CD8-positive, alpha-beta memory T cell (primary cell): ENCODE data around the gene MACC1. TPM values are rescaled to one million over a fixed set of nuclear protein-coding genes. Genes with fewer than 3 reads are reported as not detected.
"Not testable (repeated sequence)": the region's sequence is repeated elsewhere in the genome, so short reads cannot be mapped to it uniquely, and the experiment has no call there.

Source experiments
- CTCF ChIA-PET: fragments of 350-600 bp; sonication (Branson Sonifier 250); formaldehyde crosslinking; loops from one replicate; lab custom pipeline; 2021; ENCODE audit warnings: antibody characterized with exemption; lab: Charles Lee
- POLR2A ChIA-PET: fragments of 350-600 bp; sonication (Branson Sonifier 250); formaldehyde crosslinking; loops from one replicate; lab custom pipeline; 2021; ENCODE audit warnings: antibody characterized with exemption; lab: Charles Lee
- DNase-seq, 5 donors: peaks; one replicate each; pipeline versions ENCODE4 v3.0.0 to v3.0.0-alpha.2; 2020 to 2022; ENCODE audit warnings: mixed read lengths in 1 of 5
- H3K27ac ChIP-seq: one replicate; pipeline ENCODE4 v1.7.0; 2013; ENCODE audit warnings: low read depth, mild to moderate bottlenecking, low read length, moderate library complexity
- H3K27me3 ChIP-seq: 2 replicates; pipeline ENCODE4 v1.7.0; 2013; ENCODE audit warnings: low read length, mild to moderate bottlenecking; ENCODE audit not compliant: insufficient read depth, poor library complexity, severe bottlenecking
- H3K36me3 ChIP-seq: 2 replicates; pipeline ENCODE4 v1.7.0; 2013; ENCODE audit warnings: mild to moderate bottlenecking, low read length, moderate library complexity; ENCODE audit not compliant: insufficient read depth
- H3K4me1 ChIP-seq: 2 replicates; pipeline ENCODE4 v1.7.0; 2013; ENCODE audit warnings: mild to moderate bottlenecking, low read length, moderate library complexity; ENCODE audit not compliant: insufficient read depth
- H3K4me3 ChIP-seq: 2 replicates; pipeline ENCODE4 v1.7.0; 2013; ENCODE audit warnings: mild to moderate bottlenecking, low read length
- H3K9me3 ChIP-seq: 2 replicates; pipeline ENCODE4 v1.7.0; 2013; ENCODE audit warnings: mild to moderate bottlenecking, low read length
- H3K27ac Mint-ChIP-seq, 8 donors: one replicate each; pipeline ENCODE4 v1.8.0; 2020 to 2021; ENCODE audit warnings: mixed read lengths in 8 of 8, mild to moderate bottlenecking in 6 of 8, inconsistent platforms in 3 of 8, moderate library complexity in 3 of 8
- H3K27me3 Mint-ChIP-seq, 2 donors: one replicate each; pipeline ENCODE4 v1.8.0; 2020 to 2021; ENCODE audit warnings: mixed read lengths in 2 of 2, mild to moderate bottlenecking in 1 of 2, moderate library complexity in 1 of 2
- H3K36me3 Mint-ChIP-seq, 3 donors: one replicate each; pipeline ENCODE4 v1.8.0; 2020 to 2021; ENCODE audit warnings: mixed read lengths in 3 of 3, inconsistent platforms in 1 of 3, mild to moderate bottlenecking in 1 of 3
- H3K4me1 Mint-ChIP-seq, 3 donors: one replicate each; pipeline ENCODE4 v1.8.0; 2020 to 2021; ENCODE audit warnings: mixed read lengths in 3 of 3, inconsistent platforms in 1 of 3, mild to moderate bottlenecking in 1 of 3
- H3K4me3 Mint-ChIP-seq, 7 donors: one replicate each; pipeline ENCODE4 v1.8.0; 2020 to 2021; ENCODE audit warnings: mixed read lengths in 7 of 7, mild to moderate bottlenecking in 6 of 7, moderate library complexity in 4 of 7, inconsistent platforms in 2 of 7
- H3K9me3 Mint-ChIP-seq, 5 donors: one replicate each; pipeline ENCODE4 v1.8.0; 2020 to 2022; ENCODE audit warnings: mixed read lengths in 5 of 5, mild to moderate bottlenecking in 3 of 5, moderate library complexity in 2 of 5, inconsistent platforms in 1 of 5
- polyA plus RNA-seq: library from polyadenylated mRNA; unstranded; fragments of 300-500 nt; fragmentation: Illumina TruSeq; gene quantifications from one replicate; pipeline ENCODE4 v1.2.3, GENCODE V29; 2021
- total RNA-seq, 2 experiments: library from RNA; stranded (reverse); gene quantifications; one replicate each; pipeline ENCODE4 v1.2.3, GENCODE V29; 2021

The MACC1 gene
- total and polyA plus RNA-seq, 3 experiments from 2014 or later = 0.08 to 0.86 (median 0.37) TPM

DNA sequence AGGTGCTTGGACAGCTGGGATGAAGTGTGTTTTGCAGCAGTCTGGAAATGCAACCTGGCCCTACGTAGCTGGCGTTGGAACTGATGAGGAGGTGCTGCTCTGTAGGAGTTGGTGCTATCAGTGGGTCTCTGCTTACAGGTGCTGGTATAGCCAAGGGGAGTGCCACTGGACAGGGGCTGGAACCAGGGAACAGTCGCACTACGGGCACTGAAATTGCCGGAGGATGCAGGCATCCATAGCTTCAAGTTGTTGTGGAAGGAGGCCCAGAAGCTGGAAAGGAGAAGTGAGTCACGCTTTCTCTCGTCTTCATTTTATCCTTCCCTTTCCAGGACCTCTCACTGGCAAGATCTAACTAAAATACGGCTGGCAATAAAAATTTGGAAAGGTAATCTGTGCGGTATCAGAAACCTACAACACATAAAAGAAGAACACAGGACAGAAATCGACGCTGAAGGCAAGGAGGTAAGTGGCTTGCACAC is 25.8 kb downstream of the MACC1 start:
- H3K4me1 Mint-ChIP-seq = no peaks in the 10 kb centered on the region

DNA sequence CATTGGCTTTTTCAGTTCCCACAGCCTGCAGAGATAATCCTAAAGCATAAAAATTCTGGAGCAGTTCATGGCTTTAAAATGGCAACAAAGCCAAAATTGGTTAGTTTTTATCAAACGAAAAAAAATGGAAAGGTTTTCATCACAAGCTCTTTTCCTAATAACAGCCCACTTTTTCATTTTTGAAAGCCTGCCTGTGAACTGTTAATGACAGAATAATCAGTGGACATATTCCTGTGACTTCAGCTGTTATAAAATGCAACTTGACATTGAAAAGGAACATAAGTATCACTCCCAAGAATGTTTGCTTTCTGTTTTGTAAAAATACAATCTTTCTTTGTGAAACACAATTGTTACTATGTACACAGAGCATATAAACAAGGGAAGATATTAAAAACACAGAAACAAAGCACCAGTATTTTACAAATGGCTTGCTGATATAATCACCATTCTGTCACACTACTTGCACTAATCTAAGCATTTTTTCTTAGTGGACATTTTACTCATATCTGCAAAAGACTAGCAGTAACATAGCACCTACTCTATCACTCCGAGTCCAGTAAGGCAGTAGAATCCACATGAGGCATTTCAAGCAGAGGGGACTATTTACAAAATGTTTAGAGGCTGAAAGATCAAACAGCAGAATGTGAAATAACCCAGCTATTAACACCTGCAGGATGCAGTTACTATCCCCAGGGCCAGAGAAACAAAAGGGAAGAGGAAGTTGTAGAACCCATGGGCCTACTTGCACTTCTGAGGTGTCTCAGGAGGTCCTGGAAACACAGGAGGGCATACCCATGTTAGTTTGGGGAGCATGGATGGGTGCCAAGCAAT is 26.4 kb downstream of the MACC1 start:
- Mint-ChIP-seq H3K27me3 (no peaks in the 10 kb centered on the region), H3K4me1 (no peaks in the 10 kb centered on the region), H3K36me3 (no peaks in the 10 kb centered on the region), H3K4me3 (no peak overlapping the region), H3K9me3 (peaks cover 0 to 7% (median 3%) of the 10 kb centered on the region in 5 donors), H3K27ac (no peak overlapping the region)
- Histone ChIP-seq H3K36me3 (no peaks in the 10 kb centered on the region), H3K4me3 (no peak overlapping the region), H3K27me3 (no peaks in the 10 kb centered on the region), H3K4me1 (no peaks in the 10 kb centered on the region), H3K9me3 (no peaks in the 10 kb centered on the region), H3K27ac (no peak overlapping the region)
- ChIA-PET CTCF (no interaction called here), POLR2A (no interaction called here)
- DNase-seq = no peak

More for the DNA sequence above, 25.8 kb downstream of the MACC1 start:
- H3K36me3 ChIP-seq = no peaks in the 10 kb centered on the region
- no peak overlapping the region for H3K27ac ChIP-seq
- no peak overlapping the region for H3K4me3 ChIP-seq
- CTCF ChIA-PET = no interaction called here
- no peaks in the 10 kb centered on the region for H3K27me3 ChIP-seq
- H3K36me3 Mint-ChIP-seq = no peaks in the 10 kb centered on the region
- H3K27me3 Mint-ChIP-seq = no peaks in the 10 kb centered on the region
- POLR2A ChIA-PET = no interaction called here
- H3K4me3 Mint-ChIP-seq = no peak overlapping the region
- H3K27ac Mint-ChIP-seq = no peak overlapping the region
- H3K9me3 ChIP-seq = no peaks in the 10 kb centered on the region
- H3K4me1 ChIP-seq = no peaks in the 10 kb centered on the region
- peaks cover 0 to 7% (median 3%) of the 10 kb centered on the region in 5 donors for H3K9me3 Mint-ChIP-seq
- DNase-seq = no peak

DNA sequence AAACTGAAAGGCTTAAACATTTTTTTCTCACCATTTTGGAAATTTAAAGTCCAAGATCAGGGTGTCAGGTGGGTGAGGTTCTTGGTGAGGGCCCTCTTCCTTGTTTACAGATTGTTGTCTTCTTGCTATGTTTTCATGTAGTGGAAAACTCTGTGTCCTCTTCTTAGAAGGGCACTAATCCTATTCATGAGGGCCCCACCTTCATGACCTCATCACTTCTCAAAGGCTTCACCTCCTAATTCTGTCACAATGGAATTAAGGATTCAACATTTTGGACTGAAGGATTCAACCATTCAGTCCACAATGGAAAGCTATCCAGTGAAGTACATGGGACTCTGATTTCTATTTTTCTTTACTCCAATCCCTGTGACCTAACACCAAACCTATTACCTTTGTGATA is 27.3 kb downstream of the MACC1 start:
- no peaks in the 10 kb centered on the region for H3K9me3 ChIP-seq
- no peaks in the 10 kb centered on the region for H3K4me1 Mint-ChIP-seq
- H3K27me3 ChIP-seq = no peaks in the 10 kb centered on the region
- H3K36me3 ChIP-seq = no peaks in the 10 kb centered on the region
- H3K4me3 Mint-ChIP-seq = no peak overlapping the region
- H3K9me3 Mint-ChIP-seq = peaks cover 0 to 7% (median 3%) of the 10 kb centered on the region in 5 donors
- DNase-seq = no peak
- no peaks in the 10 kb centered on the region for H3K36me3 Mint-ChIP-seq
- ChIA-PET POLR2A (no interaction called here), CTCF (no interaction called here)
- no peak overlapping the region for H3K27ac Mint-ChIP-seq
- H3K27me3 Mint-ChIP-seq = no peaks in the 10 kb centered on the region
- no peak overlapping the region for H3K27ac ChIP-seq
- no peaks in the 10 kb centered on the region for H3K4me1 ChIP-seq
- H3K4me3 ChIP-seq = no peak overlapping the region

DNA sequence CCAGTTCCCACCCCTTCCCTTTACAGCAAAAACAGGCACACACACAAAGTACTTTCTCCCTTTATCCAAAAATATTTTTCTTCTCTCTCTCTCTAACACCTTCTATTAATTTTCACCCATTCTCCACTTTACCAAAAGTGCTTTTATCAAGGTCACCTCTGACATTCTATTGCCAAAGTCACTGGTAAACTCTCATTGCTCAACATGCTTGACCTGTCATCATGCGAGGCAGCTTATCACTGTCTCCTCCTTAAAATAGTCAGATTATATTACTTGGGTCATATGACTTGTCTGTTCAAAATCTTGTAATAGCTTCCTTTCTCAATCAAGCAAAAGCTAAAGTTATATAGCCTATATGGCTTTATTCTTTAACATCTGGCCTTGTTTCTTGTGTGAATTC is 28.6 kb downstream of the MACC1 start:
- POLR2A ChIA-PET = no interaction called here
- Histone ChIP-seq H3K4me3 (no peak overlapping the region), H3K36me3 (no peaks in the 10 kb centered on the region), H3K27ac (no peak overlapping the region), H3K27me3 (no peaks in the 10 kb centered on the region), H3K4me1 (no peaks in the 10 kb centered on the region), H3K9me3 (no peaks in the 10 kb centered on the region)
- Mint-ChIP-seq H3K4me1 (no peaks in the 10 kb centered on the region), H3K9me3 (peaks cover 0 to 7% (median 5%) of the 10 kb centered on the region in 5 donors), H3K27ac (no peak overlapping the region), H3K4me3 (no peak overlapping the region), H3K36me3 (no peaks in the 10 kb centered on the region), H3K27me3 (no peaks in the 10 kb centered on the region)
- DNase-seq = no peak
- CTCF ChIA-PET = no interaction called here

DNA sequence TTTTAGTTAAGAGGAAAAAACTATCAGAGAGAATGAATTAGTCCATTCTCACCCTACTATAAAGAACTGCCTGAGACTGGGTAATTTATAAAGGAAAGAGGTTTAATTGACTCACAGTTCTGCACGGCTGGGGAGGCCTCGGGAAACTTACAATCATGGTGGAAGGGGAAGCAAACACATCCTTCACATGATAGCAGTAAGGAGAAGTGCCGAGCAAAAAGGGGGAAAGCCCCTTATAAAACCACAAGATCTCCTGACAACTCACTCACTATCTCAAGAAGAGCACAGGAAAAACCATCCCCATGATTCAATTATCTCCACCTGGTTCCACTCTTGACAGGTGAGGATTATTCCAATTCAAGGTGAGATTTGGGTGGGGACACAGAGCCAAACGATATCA is 29.3 kb downstream of the MACC1 start:
- H3K27ac Mint-ChIP-seq, DNase-seq, H3K4me1 Mint-ChIP-seq, H3K36me3 Mint-ChIP-seq, H3K27me3 Mint-ChIP-seq, H3K9me3 Mint-ChIP-seq, H3K9me3 ChIP-seq, H3K4me3 Mint-ChIP-seq, H3K4me1 ChIP-seq, CTCF ChIA-PET, H3K27ac ChIP-seq, H3K36me3 ChIP-seq, POLR2A ChIA-PET, H3K27me3 ChIP-seq, H3K4me3 ChIP-seq: not testable (repeated sequence)

DNA sequence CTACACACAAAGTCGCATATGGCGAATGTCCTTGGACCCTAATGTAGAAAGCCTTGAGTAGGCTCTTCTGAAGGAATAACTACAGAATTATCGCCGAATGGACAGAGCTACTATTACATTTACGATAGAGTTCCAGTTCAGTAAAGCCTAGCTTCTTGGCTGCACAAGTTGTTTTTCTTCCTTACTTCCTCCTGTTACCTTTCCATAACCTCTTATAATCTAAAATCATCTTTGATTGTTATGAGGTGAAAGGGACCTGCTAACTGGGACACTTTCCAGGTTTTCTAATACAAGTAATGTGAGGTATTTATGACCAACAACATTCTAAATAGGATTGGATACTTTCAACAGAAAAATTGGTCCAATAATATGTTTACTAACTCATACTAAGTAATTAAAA is 31.2 kb downstream of the MACC1 start:
- no peak for DNase-seq
- Histone ChIP-seq H3K27ac (no peak overlapping the region), H3K27me3 (no peaks in the 10 kb centered on the region), H3K4me3 (no peak overlapping the region), H3K36me3 (no peaks in the 10 kb centered on the region), H3K9me3 (no peaks in the 10 kb centered on the region), H3K4me1 (no peaks in the 10 kb centered on the region)
- Mint-ChIP-seq H3K27ac (no peak overlapping the region), H3K4me3 (no peak overlapping the region), H3K27me3 (no peaks in the 10 kb centered on the region), H3K36me3 (no peaks in the 10 kb centered on the region), H3K4me1 (no peaks in the 10 kb centered on the region), H3K9me3 (peaks cover 0 to 9% (median 5%) of the 10 kb centered on the region in 5 donors)
- POLR2A ChIA-PET = no interaction called here
- CTCF ChIA-PET = no interaction called here

DNA sequence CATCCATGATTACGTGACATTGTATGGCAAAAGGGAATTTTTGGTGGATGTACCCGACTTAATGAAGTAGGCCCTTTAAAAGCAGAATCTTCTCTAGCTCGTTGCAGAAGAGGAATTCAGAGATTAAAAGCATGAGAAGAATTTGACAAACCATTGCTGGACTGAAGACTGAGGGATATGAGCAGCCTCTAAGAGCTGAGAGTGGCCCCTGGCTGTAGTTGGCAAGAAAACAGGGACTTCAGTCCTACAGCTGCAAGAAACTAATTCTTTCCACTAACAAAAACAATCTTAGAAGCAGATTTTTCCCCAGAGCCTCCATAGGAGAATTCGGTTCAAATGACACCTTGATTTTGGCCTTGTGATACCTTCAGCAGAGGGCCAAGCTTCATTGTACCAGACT is 34.1 kb downstream of the MACC1 start:
- H3K27me3 Mint-ChIP-seq = no peaks in the 10 kb centered on the region
- no peak overlapping the region for H3K27ac Mint-ChIP-seq
- H3K4me3 ChIP-seq = no peak overlapping the region
- no peaks in the 10 kb centered on the region for H3K27me3 ChIP-seq
- H3K4me1 Mint-ChIP-seq = no peaks in the 10 kb centered on the region
- no peaks in the 10 kb centered on the region for H3K36me3 Mint-ChIP-seq
- no peaks in the 10 kb centered on the region for H3K9me3 ChIP-seq
- ChIA-PET CTCF (no interaction called here), POLR2A (no interaction called here)
- no peak overlapping the region for H3K4me3 Mint-ChIP-seq
- no peaks in the 10 kb centered on the region for H3K4me1 ChIP-seq
- no peaks in the 10 kb centered on the region for H3K36me3 ChIP-seq
- DNase-seq = no peak
- peaks cover 0 to 5% (median 0%) of the 10 kb centered on the region in 5 donors for H3K9me3 Mint-ChIP-seq
- no peak overlapping the region for H3K27ac ChIP-seq

DNA sequence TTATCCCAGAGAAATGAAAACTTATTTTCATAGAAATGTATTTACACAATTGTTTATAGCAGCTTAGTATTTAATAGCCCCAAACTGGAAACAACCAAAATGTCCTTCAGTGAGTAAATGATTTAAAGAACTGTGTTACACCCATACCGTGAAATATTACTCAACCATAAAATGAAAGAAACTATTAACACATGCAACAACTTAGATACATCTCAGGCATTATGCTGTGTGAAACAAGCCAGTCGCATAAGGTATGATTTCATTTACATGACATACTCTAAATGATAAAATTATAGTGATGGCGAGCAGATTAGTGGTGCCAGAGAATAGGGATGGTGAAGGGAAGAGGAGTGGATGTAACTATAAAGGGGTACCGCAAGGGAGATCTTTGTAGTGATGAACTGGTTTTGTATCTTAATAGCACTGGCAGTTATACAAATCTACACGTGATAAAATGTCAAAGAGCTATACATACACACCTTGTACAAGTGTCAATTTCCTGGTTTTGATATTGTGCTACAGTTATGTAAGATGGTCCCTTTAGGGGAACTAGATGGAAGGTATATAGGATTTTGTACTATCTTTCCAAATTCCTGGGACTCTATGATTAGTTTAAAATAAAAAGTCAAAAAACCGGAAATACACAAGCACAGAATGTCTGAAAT is 40.5 kb downstream of the MACC1 start:
- no peaks in the 10 kb centered on the region for H3K36me3 Mint-ChIP-seq
- DNase-seq = no peak
- H3K4me3 ChIP-seq = no peak overlapping the region
- ChIA-PET CTCF (no interaction called here), POLR2A (no interaction called here)
- no peaks in the 10 kb centered on the region for H3K4me1 Mint-ChIP-seq
- no peaks in the 10 kb centered on the region for H3K36me3 ChIP-seq
- peaks cover 0 to 3% (median 0%) of the 10 kb centered on the region in 5 donors for H3K9me3 Mint-ChIP-seq
- no peaks in the 10 kb centered on the region for H3K27me3 ChIP-seq
- no peaks in the 10 kb centered on the region for H3K27me3 Mint-ChIP-seq
- H3K9me3 ChIP-seq = no peaks in the 10 kb centered on the region
- no peaks in the 10 kb centered on the region for H3K4me1 ChIP-seq
- H3K27ac ChIP-seq = no peak overlapping the region
- no peak overlapping the region for H3K4me3 Mint-ChIP-seq
- H3K27ac Mint-ChIP-seq = no peak overlapping the region
